ENCODE results near the gene SUPT5H. TPM values are rescaled to one million over a fixed set of nuclear protein-coding genes. Genes with fewer than 3 reads are reported as not detected.

The SUPT5H gene
- total and polyA plus RNA-seq, 10 of the 15 experiments (the other 5 are each of a cell fraction or from before 2014, with no cell fraction given), result 27.2 to 194 (median 83.6) TPM

DNA sequence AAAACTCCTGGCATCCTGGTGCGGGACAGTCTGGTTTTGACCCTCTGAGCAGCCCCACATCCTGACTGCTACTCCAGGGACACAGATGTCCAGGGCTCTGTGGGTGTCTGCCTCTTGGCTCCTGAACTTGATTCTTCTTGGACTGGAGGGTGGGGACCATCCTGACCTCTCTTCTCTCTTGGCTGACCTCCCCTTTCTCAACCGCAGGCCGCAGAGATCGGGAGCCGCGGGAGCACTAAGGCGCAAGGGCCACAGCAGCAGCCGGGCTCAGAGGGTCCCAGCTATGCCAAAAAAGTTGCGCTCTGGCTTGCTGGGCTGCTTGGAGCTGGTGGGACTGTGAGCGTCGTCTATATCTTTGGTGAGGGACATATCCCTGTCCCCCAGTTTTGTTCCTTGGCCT, 36.3 kb downstream of the SUPT5H start (continued):
- TF ChIP-seq ZBTB33 (IDR thresholded peaks at IDR 0.05) (no peak), RELA (IDR thresholded peaks at IDR 0.05; ENCODE audit: borderline replicate concordance, partially characterized antibody) (no peak), SRF (IDR thresholded peaks at IDR 0.05; ENCODE audit: low read depth in 2 of 2, low read length in 2 of 2) (no peak), SREBF2 (IDR thresholded peaks at IDR 0.05; ENCODE audit: low read length) (no peak), ZNF274 (IDR thresholded peaks at IDR 0.05; ENCODE audit: insufficient read depth, insufficient read length) (no peak), ZNF384 (IDR thresholded peaks at IDR 0.05; ENCODE audit: borderline replicate concordance, low read depth, low read length) (no peak)

DNA sequence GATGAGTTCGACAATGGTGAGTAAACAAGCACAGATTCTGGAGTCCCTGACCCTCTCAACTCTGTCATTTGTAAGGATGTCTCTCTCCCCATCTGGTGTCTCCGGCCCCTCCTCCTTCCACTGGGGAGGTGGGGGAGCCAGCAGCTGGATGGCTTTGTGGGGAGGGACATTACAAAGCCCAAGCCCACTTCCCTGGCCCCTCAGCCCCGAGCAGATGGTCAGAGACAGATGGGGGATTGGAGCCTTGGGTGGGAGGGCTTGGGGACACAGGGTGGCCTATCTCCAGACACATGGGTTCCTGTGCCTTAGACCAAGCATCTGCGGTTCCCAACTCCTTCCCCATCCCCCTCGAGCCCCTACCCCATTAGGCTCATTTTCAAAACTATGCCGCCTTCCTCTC, 37.8 kb downstream of the SUPT5H start:
- BruUV-seq (replicated peaks), result no TSS peak
- no peak overlapping the region for H3K27ac ChIP-seq (ENCODE audit: control insufficient read depth, insufficient read depth)
- no peaks in the 10 kb centered on the region for H3K9me3 ChIP-seq (replicated peaks; ENCODE audit: control insufficient read depth, insufficient read depth, low read length)
- WGBS (ENCODE audit: insufficient coverage, insufficient replicate concordance, low lambda C conversion rate, missing lambda C conversion rate), result 84% methylated on average over 5 of the region's 6 CpGs
- intact Hi-C loops (cut with micrococcal nuclease; ENCODE audit: unreplicated experiment) (no loop called here), in situ Hi-C loops (cut with MboI) (no loop called here)
- no peak for TF ChIP-seq WRNIP1 (IDR thresholded peaks at IDR 0.05; ENCODE audit: borderline replicate concordance, low read depth, low read length)
- TF ChIP-seq NFYB (IDR thresholded peaks at IDR 0.05; ENCODE audit: insufficient read depth, low read depth, low read length), result no peak
- TF ChIP-seq MXI1 (IDR thresholded peaks at IDR 0.05; ENCODE audit: low read depth, low read length), result no peak
- peaks cover 22% of the 10 kb centered on the region for H3K79me2 ChIP-seq (ENCODE audit: control insufficient read depth, insufficient read depth, low read length)
- no peak overlapping the region for H3K4me2 ChIP-seq (ENCODE audit: control insufficient read depth, insufficient read depth)
- H4K20me1 ChIP-seq (ENCODE audit: control insufficient read depth, insufficient read depth), result no peaks in the 10 kb centered on the region
- ChIA-PET POLR2A (no interaction called here), SMC1A (ENCODE audit: uncharacterized antibody, unreplicated experiment) (no interaction called here), RAD21 (ENCODE audit: unreplicated experiment) (no interaction called here), CTCF (interaction anchor here (1.1 kb wide), 1 partner anchor 51 kb away, joined by 3 read pairs; no protein-coding TSS in a partner anchor)
- no peak overlapping the region for H2AFZ ChIP-seq (ENCODE audit: control insufficient read depth, low read depth, low read length)
- H3K4me3 ChIP-seq, result no peak overlapping the region
- ATAC-seq (no peak), FAIRE-seq (no peak), DNase-seq (ENCODE audit: low read depth, low spot score) (no peak)
- H3K4me1 ChIP-seq (ENCODE audit: control insufficient read depth, insufficient read depth, low read length), result peaks cover 6% of the 10 kb centered on the region
- no peaks in the 10 kb centered on the region for H3K27me3 ChIP-seq (replicated peaks in 1 of 2; ENCODE audit: control insufficient read depth in 2 of 2, insufficient read depth in 2 of 2, low read length in 1 of 2)
- peaks cover 8 to 12% of the 10 kb centered on the region in 2 experiments; a peak in 3 of 4 replicates for H3K36me3 ChIP-seq (ENCODE audit: control insufficient read depth in 2 of 2, insufficient read depth in 2 of 2, low read length in 1 of 2)
- H3K9ac ChIP-seq (ENCODE audit: control insufficient read depth, insufficient read depth, low read length), result no peak overlapping the region

All from GM12878 (cell line).